ENCODE measurements around the gene CSAD. TPM values are rescaled to one million over a fixed set of nuclear protein-coding genes. Genes with fewer than 3 reads are reported as not detected.

The CSAD gene
- polyA plus RNA-seq, 1 donor (not counting 4 experiments of a cell fraction or from before 2014, with no cell fraction given), result 19.5 TPM

DNA sequence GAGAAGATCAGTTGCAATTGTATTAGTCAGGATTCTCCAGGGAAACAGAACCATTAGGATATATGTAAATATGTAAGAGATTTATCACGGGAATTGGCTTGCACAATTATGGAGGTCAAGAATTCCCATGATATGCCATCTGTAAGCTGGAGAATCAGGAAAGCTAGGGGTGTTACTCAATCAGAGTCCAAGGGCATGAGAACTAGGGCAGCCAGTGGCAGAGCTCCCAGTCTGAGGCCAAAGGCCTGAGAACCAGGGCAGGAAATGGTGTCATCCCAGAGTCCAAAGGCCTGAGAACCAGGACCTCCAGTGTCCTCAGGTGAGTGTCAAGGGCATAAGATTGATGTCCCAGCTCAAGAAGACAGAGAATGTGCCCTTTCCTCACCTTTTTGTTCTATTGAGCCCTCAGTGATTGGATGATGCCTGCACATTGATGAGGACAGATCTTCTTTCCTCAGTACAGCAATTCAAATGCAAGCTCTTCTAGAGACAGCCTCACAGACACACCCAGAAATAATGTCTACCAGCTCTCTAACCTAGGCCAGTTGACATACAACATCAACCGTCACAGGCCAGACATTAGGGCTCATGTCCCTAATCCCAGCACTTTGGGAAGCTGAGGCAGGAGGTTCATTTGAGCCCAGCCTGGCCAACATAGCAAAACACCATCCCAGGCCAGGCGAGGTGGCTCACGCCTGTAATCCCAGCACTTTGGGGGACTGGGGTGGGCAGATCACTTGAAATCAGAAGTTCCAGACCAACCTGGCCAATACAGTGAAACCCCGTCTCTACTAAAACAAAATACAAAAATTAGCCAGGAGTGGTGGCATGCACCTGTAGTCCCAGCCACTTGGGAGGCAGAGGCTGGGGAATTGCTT, 35.1 kb downstream of the CSAD start:
- FAIRE-seq, result no peak

DNA sequence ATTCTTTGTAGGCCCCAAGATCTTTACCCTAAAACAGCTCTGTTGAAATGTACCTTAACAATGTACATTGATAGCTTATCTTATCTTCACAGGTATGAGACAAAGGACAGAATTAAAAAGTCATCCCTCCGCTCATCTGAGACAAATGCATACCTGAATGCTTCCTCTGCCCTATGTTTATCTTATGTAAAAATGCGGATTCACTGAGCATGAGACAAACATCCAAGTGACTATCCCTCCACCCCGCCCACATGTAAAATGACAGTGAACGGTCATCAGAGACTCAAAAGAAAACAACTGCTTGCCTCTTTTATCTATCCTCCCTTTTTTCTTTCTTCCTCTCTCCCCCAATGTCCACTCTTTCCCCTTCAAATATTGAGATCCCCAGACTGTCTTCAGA, 37.4 kb downstream of the CSAD start:
- H3K27me3 ChIP-seq (ENCODE audit: control insufficient read depth, extremely low read depth, insufficient read depth, low read length), result no peaks in the 10 kb centered on the region
- H3K79me2 ChIP-seq (ENCODE audit: control insufficient read depth, insufficient read depth, low read length), result no peaks in the 10 kb centered on the region
- H3K27ac ChIP-seq (ENCODE audit: control insufficient read depth, insufficient read depth, low read length), result no peak overlapping the region
- H3K9ac ChIP-seq (ENCODE audit: control insufficient read depth, extremely low read depth, insufficient read depth, low read length), result no peak overlapping the region
- no peak overlapping the region for H3K4me2 ChIP-seq (ENCODE audit: control insufficient read depth, extremely low read depth, insufficient read depth, low read depth, low read length)
- no peaks in the 10 kb centered on the region for H3K4me1 ChIP-seq (ENCODE audit: control insufficient read depth, extremely low read depth, insufficient read depth, low read length)
- no peaks in the 10 kb centered on the region for H3K36me3 ChIP-seq (ENCODE audit: control insufficient read depth in 2 of 2, extremely low read depth in 1 of 2, insufficient read depth in 2 of 2, low read length in 2 of 2)
- no peaks in the 10 kb centered on the region for H4K20me1 ChIP-seq (ENCODE audit: control insufficient read depth, extremely low read depth, insufficient read depth, low read length)
- DNase-seq (ENCODE audit: low read depth, low spot score) (no peak), FAIRE-seq (no peak)
- H3K9me1 ChIP-seq (ENCODE audit: control insufficient read depth, extremely low read depth, insufficient read depth, low read length), result no peaks in the 10 kb centered on the region
- dilution Hi-C loops (cut with MboI; ENCODE audit: extremely low pct_ligation_motif_present, low sequenced_read_pairs), result no loop called here
- H3K9me3 ChIP-seq (ENCODE audit: control insufficient read depth, low read depth, low read length), result peaks cover 2% of the 10 kb centered on the region
- no peak overlapping the region for H2AFZ ChIP-seq (ENCODE audit: control insufficient read depth, low read length)
- no peak overlapping the region for H3K4me3 ChIP-seq (ENCODE audit: control insufficient read depth in 2 of 3, extremely low read depth in 1 of 3, insufficient read depth in 2 of 3, low read depth in 1 of 3, low read length in 3 of 3)
- TF ChIP-seq EZH2 (IDR thresholded peaks at IDR 0.05; ENCODE audit: low read length), result no peak
- TF ChIP-seq, protein P1, sequence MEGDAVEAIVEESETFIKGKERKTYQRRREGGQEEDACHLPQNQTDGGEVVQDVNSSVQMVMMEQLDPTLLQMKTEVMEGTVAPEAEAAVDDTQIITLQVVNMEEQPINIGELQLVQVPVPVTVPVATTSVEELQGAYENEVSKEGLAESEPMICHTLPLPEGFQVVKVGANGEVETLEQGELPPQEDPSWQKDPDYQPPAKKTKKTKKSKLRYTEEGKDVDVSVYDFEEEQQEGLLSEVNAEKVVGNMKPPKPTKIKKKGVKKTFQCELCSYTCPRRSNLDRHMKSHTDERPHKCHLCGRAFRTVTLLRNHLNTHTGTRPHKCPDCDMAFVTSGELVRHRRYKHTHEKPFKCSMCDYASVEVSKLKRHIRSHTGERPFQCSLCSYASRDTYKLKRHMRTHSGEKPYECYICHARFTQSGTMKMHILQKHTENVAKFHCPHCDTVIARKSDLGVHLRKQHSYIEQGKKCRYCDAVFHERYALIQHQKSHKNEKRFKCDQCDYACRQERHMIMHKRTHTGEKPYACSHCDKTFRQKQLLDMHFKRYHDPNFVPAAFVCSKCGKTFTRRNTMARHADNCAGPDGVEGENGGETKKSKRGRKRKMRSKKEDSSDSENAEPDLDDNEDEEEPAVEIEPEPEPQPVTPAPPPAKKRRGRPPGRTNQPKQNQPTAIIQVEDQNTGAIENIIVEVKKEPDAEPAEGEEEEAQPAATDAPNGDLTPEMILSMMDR (optimal IDR thresholded peaks at IDR 0.05 in 1 of 3, IDR thresholded peaks at IDR 0.05 in 1 of 3, conservative IDR thresholded peaks at IDR 0.05 in 1 of 3; ENCODE audit: extremely low read depth in 1 of 3, insufficient read depth in 2 of 3, low read length in 3 of 3), result no peak

More for the DNA sequence above, 35.1 kb downstream of the CSAD start:
- no peaks in the 10 kb centered on the region for H3K36me3 ChIP-seq (ENCODE audit: control insufficient read depth in 2 of 2, extremely low read depth in 1 of 2, insufficient read depth in 2 of 2, low read length in 2 of 2)
- H3K4me3 ChIP-seq (ENCODE audit: control insufficient read depth in 2 of 3, extremely low read depth in 1 of 3, insufficient read depth in 2 of 3, low read depth in 1 of 3, low read length in 3 of 3), result no peak overlapping the region
- H3K4me2 ChIP-seq (ENCODE audit: control insufficient read depth, extremely low read depth, insufficient read depth, low read depth, low read length), result no peak overlapping the region
- DNase-seq (ENCODE audit: low read depth, low spot score), result no peak
- H3K79me2 ChIP-seq (ENCODE audit: control insufficient read depth, insufficient read depth, low read length), result no peaks in the 10 kb centered on the region
- H3K9me1 ChIP-seq (ENCODE audit: control insufficient read depth, extremely low read depth, insufficient read depth, low read length), result no peaks in the 10 kb centered on the region
- H3K27me3 ChIP-seq (ENCODE audit: control insufficient read depth, extremely low read depth, insufficient read depth, low read length), result no peaks in the 10 kb centered on the region
- no peaks in the 10 kb centered on the region for H3K4me1 ChIP-seq (ENCODE audit: control insufficient read depth, extremely low read depth, insufficient read depth, low read length)
- dilution Hi-C loops (cut with MboI; ENCODE audit: extremely low pct_ligation_motif_present, low sequenced_read_pairs), result no loop called here
- H3K9me3 ChIP-seq (ENCODE audit: control insufficient read depth, low read depth, low read length), result no peaks in the 10 kb centered on the region
- H3K9ac ChIP-seq (ENCODE audit: control insufficient read depth, extremely low read depth, insufficient read depth, low read length), result no peak overlapping the region
- H3K27ac ChIP-seq (ENCODE audit: control insufficient read depth, insufficient read depth, low read length), result no peak overlapping the region
- H2AFZ ChIP-seq (ENCODE audit: control insufficient read depth, low read length), result no peak overlapping the region
- no peaks in the 10 kb centered on the region for H4K20me1 ChIP-seq (ENCODE audit: control insufficient read depth, extremely low read depth, insufficient read depth, low read length)
- TF ChIP-seq EZH2 (IDR thresholded peaks at IDR 0.05; ENCODE audit: low read length), result no peak
- TF ChIP-seq, protein P1 (optimal IDR thresholded peaks at IDR 0.05 in 1 of 3, IDR thresholded peaks at IDR 0.05 in 1 of 3, conservative IDR thresholded peaks at IDR 0.05 in 1 of 3; ENCODE audit: extremely low read depth in 1 of 3, insufficient read depth in 2 of 3, low read length in 3 of 3), result no peak

All from keratinocyte (primary cell).